T-helper 1 cell treated with Interleukin-12 subunit alpha and Interleukin-12 subunit beta and Interleukin-4 antibody, amounts not matched to agents 30 ng/mL and 1 ng/mL, for 36 hours (primary cell): ENCODE data around the gene MYO1E. TPM values are rescaled to one million over a fixed set of nuclear protein-coding genes. Genes with fewer than 3 reads are reported as not detected.
"Not testable (repeated sequence)": the region's sequence is repeated elsewhere in the genome, so short reads cannot be mapped to it uniquely, and the experiment has no call there.

ENCODE experiments used
- intact Hi-C: fragments of 100-400 bp; cut with micrococcal nuclease; formaldehyde crosslinking; loops from one replicate; pipeline ENCODE4 v1.15.1; 2024
- total RNA-seq: library from RNA; stranded (reverse); gene quantifications from 2 replicates; pipeline ENCODE4 v1.2.3, GENCODE V29; 2022

The MYO1E gene
- total RNA-seq, 1 donor from 2014 or later: 37.0 TPM

GRCh38 chr15:59387196-59387878, 14.7 kb upstream of the MYO1E start:
- intact Hi-C loops: not testable (repeated sequence)

- intact Hi-C loops: no loop called here
Observed at GRCh38 chr15:59385171-59385570, 12.5 kb upstream of the MYO1E start.

GRCh38 chr15:59384507-59384906, 11.8 kb upstream of the MYO1E start:
- intact Hi-C loops: no loop called here

GRCh38 chr15:59380902-59381610, 8.4 kb upstream of the MYO1E start:
- intact Hi-C loops: no loop called here

GRCh38 chr15:59379531-59379930, 6.9 kb upstream of the MYO1E start:
- intact Hi-C loops: no loop called here

GRCh38 chr15:59378855-59379254, 6.2 kb upstream of the MYO1E start:
- intact Hi-C loops: no loop called here

GRCh38 chr15:59377924-59378323, 5.3 kb upstream of the MYO1E start:
- intact Hi-C loops: loop anchor here (2.0 kb wide), 1 partner anchor 397 kb away; no protein-coding TSS in a partner anchor

- intact Hi-C loops: loop anchor here (1.0 to 2.0 kb wide), 2 partner anchors 117 to 396 kb away; no protein-coding TSS in a partner anchor
Observed at GRCh38 chr15:59376733-59377132, 4.1 kb upstream of the MYO1E start.

GRCh38 chr15:59373215-59373614, 544 bp upstream of the MYO1E start:
- intact Hi-C loops: loop anchor here (2.0 to 5.0 kb wide), 2 partner anchors 72 to 441 kb away; partner anchors contain the start of gene SLTM

GRCh38 chr15:59371458-59372351, 966 bp downstream of the MYO1E start:
- intact Hi-C loops: loop anchor here (1.0 to 5.0 kb wide), 4 partner anchors 17 to 439 kb away; partner anchors contain the start of gene SLTM

GRCh38 chr15:59369597-59369996, 3.1 kb downstream of the MYO1E start:
- intact Hi-C loops: no loop called here

GRCh38 chr15:59367022-59367451, 5.6 kb downstream of the MYO1E start:
- intact Hi-C loops: no loop called here

- intact Hi-C loops: no loop called here
Observed at GRCh38 chr15:59366333-59367021, 6.2 kb downstream of the MYO1E start.

- intact Hi-C loops: no loop called here
Observed at GRCh38 chr15:59364248-59364647, 8.4 kb downstream of the MYO1E start.

GRCh38 chr15:59362331-59362730, 10.3 kb downstream of the MYO1E start:
- intact Hi-C loops: no loop called here

- intact Hi-C loops: no loop called here
Observed at GRCh38 chr15:59360896-59361295, 11.8 kb downstream of the MYO1E start.

GRCh38 chr15:59360305-59360704, 12.4 kb downstream of the MYO1E start:
- intact Hi-C loops: no loop called here

GRCh38 chr15:59355730-59356129, 16.9 kb downstream of the MYO1E start:
- intact Hi-C loops: loop anchor here (2.0 kb wide), 1 partner anchor 15 kb away; no protein-coding TSS in a partner anchor

- intact Hi-C loops: loop anchor here (2.0 kb wide), 1 partner anchor 16 kb away; no protein-coding TSS in a partner anchor
Observed at GRCh38 chr15:59354417-59355031, 18.1 kb downstream of the MYO1E start.

GRCh38 chr15:59353994-59354416, 18.7 kb downstream of the MYO1E start:
- intact Hi-C loops: loop anchor here (2.0 kb wide), 1 partner anchor 17 kb away; no protein-coding TSS in a partner anchor
